Transverse colon (tissue), 4 donors: ENCODE results near the gene NSL1. TPM values are rescaled to one million over a fixed set of nuclear protein-coding genes. Genes with fewer than 3 reads are reported as not detected.
A peak's percentile ranks its signal among the peaks of the same experiment; 100 is the strongest.

ENCODE experiments used
- DNase-seq: peaks from one replicate; pipeline ENCODE4 v3.0.0-alpha.2; 2019
- H3K27ac ChIP-seq, 4 donors: fragments of 200-600 bp; sonication (generic); 2 replicates each; pipeline ENCODE4 v1.5.1; 2016 to 2018; ENCODE audit warnings: inconsistent platforms in 4 of 4
- H3K27me3 ChIP-seq: fragments of 200-600 bp; sonication (generic); 2 replicates; pipeline ENCODE4 v1.5.1; 2017; ENCODE audit warnings: inconsistent platforms
- H3K36me3 ChIP-seq, 4 donors: fragments of 200-600 bp; sonication (generic); 2 replicates each; pipeline ENCODE4 v1.5.1; 2017 to 2019; ENCODE audit warnings: inconsistent platforms in 4 of 4
- H3K4me1 ChIP-seq, 4 donors: fragments of 200-600 bp; sonication (generic); 2 replicates each; pipeline ENCODE4 v1.5.1; 2017 to 2020; ENCODE audit warnings: inconsistent platforms in 4 of 4
- H3K4me3 ChIP-seq, 4 donors: fragments of 200-600 bp; sonication (generic); 1 replicate in 1 of 4; 2 replicates in 3 of 4; pipeline versions ENCODE4 v1.5.1 to v1.6.1; 2017 to 2019; ENCODE audit warnings: inconsistent platforms in 4 of 4
- H3K9me3 ChIP-seq, 2 donors: fragments of 200-600 bp; sonication (generic); 2 replicates each; pipeline ENCODE4 v1.5.1; 2017 to 2019; ENCODE audit warnings: inconsistent platforms in 2 of 2
- EP300 ChIP-seq: sonication (generic); formaldehyde crosslinking; IDR thresholded peaks from one replicate; pipeline ENCODE4 v1.6.1; 2017; ENCODE audit warnings: antibody characterized with exemption, low read depth
- POLR2A ChIP-seq: fragments of 450-650 bp; IDR thresholded peaks from one replicate; pipeline ENCODE4 v1.6.1; 2016; ENCODE audit warnings: antibody characterized with exemption, mild to moderate bottlenecking, moderate library complexity
- POLR2AphosphoS5 ChIP-seq, 3 donors: sonication (generic); formaldehyde crosslinking; IDR thresholded peaks; one replicate each; pipeline ENCODE4 v1.6.1; 2016; ENCODE audit warnings: antibody characterized with exemption in 3 of 3
- WGBS, 2 donors: methylation state at CpG; one replicate each; pipeline ENCODE4 v1.1.5; 2018; ENCODE audit warnings: low coverage in 1 of 2; 5-methylcytosine and 5-hydroxymethylcytosine counted together
- in situ Hi-C, 4 donors: fragments of 200-750 bp; cut with MboI; loops; one replicate each; pipeline versions ENCODE4 v1.15.0 to v1.15.1; 2017; ENCODE audit warnings: low sequenced_read_pairs in 3 of 4, low pct_ligation_motif_present in 1 of 4, low pct_unique_long_range_greater_than_20kb in 1 of 4
- intact Hi-C: fragments of 100-400 bp; cut with DNase I; formaldehyde crosslinking; loops from one replicate; pipeline ENCODE4 v1.15.1; 2023; ENCODE audit warnings: low total_unique reads
- total RNA-seq, 4 donors: library from RNA; depleted of rRNA; stranded (reverse); fragments of >200 nt; gene quantifications; one replicate each; pipeline ENCODE4 v1.1.0, GENCODE V29; 2016
- TF ChIP-seq, protein P1 (sequence below), 5 experiments: fragments of 200-600 bp in 3 of 5; fragments of 450-650 bp in 2 of 5; sonication (generic) in 3 of 5; IDR thresholded peaks; 1 replicate in 2 of 5; 2 replicates in 3 of 5; pipeline ENCODE4 v1.5.1; 2016 to 2017; ENCODE audit warnings: antibody characterized with exemption in 5 of 5, inconsistent platforms in 3 of 5, mild to moderate bottlenecking in 2 of 5, moderate library complexity in 1 of 5

The NSL1 gene
- total RNA-seq, 4 donors from 2014 or later = 4.2 to 33.7 (median 28.4) TPM

DNA sequence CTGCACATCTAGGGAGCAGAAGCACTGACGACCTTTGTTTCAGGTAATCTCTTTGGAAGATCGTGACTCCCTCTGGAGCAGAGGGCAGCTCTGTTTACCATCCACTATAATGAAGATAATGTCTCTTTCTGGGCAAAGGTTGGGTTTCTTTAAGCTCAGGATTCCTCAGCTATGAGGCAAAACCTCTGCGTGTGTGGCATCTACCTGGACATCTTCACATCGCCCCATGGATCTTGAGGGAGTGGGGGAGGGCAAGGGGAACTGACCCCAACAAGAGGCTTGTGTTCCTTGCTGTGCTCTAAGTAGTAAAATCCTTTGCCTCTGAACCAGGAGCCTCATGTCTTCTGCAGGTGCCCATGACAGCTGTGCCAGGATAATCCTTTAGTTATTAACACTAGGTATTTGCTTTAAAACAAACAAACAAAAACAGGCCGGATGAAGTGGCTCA is 36.3 kb upstream of the NSL1 start:
- TF ChIP-seq POLR2AphosphoS5 (IDR thresholded peaks at IDR 0.05) = peak in 1 of 3 donors; percentile 34
- TF ChIP-seq EP300 = no peak
- peak overlapping the region; percentile 45 to 72 (median 62) for H3K27ac ChIP-seq
- 52 to 57% methylated on average over 2 to 5 of the region's 5 CpGs for WGBS, 2 donors
- in situ Hi-C loops (no loop called here), intact Hi-C loops (no loop called here)
- DNase-seq = peak; percentile 35
- no peaks in the 10 kb centered on the region for H3K27me3 ChIP-seq
- peaks cover 12 to 15% of the 10 kb centered on the region in 2 donors for H3K9me3 ChIP-seq
- peaks cover 0 to 24% (median 9%) of the 10 kb centered on the region in 4 donors for H3K4me1 ChIP-seq
- H3K4me3 ChIP-seq = no peak overlapping the region
- H3K36me3 ChIP-seq = no peaks in the 10 kb centered on the region

DNA sequence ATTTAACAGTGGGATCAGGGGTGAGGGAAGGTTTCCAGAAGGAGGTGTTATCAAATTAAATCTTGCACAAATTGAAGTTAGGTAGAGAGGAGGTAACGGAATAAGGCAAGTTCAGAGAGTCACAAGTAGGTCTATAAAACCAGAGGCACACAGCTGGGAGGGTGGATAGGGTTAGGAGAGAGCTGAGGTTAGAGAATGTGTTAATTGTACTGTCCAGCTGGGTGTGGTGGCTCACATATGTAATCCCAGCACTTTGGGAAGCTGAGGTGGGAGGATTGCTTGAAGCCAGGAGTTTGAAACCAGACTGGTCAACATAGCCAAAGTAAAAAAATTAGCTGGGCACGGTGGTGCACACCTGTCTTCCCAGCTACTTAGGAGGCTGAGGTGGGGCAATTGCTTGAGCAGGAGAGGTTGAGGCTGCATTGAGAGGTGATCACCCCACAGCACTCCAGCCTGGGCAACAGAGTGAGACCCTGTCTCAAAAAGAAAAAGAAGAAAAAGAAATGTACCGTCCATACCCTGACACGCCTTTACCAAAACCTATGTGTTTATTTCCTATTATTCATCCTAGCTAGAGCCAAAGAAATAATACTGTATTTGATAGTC is 35.7 kb upstream of the NSL1 start:
- DNase-seq = no peak
- TF ChIP-seq EP300 = no peak
- TF ChIP-seq, protein P1, sequence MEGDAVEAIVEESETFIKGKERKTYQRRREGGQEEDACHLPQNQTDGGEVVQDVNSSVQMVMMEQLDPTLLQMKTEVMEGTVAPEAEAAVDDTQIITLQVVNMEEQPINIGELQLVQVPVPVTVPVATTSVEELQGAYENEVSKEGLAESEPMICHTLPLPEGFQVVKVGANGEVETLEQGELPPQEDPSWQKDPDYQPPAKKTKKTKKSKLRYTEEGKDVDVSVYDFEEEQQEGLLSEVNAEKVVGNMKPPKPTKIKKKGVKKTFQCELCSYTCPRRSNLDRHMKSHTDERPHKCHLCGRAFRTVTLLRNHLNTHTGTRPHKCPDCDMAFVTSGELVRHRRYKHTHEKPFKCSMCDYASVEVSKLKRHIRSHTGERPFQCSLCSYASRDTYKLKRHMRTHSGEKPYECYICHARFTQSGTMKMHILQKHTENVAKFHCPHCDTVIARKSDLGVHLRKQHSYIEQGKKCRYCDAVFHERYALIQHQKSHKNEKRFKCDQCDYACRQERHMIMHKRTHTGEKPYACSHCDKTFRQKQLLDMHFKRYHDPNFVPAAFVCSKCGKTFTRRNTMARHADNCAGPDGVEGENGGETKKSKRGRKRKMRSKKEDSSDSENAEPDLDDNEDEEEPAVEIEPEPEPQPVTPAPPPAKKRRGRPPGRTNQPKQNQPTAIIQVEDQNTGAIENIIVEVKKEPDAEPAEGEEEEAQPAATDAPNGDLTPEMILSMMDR (IDR thresholded peaks at IDR 0.05) = no peak
- Histone ChIP-seq H3K27me3 (no peaks in the 10 kb centered on the region), H3K27ac (peak overlapping the region; percentile 45 to 72 (median 62)), H3K4me3 (no peak overlapping the region), H3K4me1 (peaks cover 0 to 19% (median 8%) of the 10 kb centered on the region in 4 donors), H3K9me3 (peaks cover 12 to 15% of the 10 kb centered on the region in 2 donors), H3K36me3 (no peaks in the 10 kb centered on the region)
- intact Hi-C loops (no loop called here), in situ Hi-C loops (no loop called here)
- 75 to 79% methylated on average over 4 of the region's 4 CpGs for WGBS, 2 donors

DNA sequence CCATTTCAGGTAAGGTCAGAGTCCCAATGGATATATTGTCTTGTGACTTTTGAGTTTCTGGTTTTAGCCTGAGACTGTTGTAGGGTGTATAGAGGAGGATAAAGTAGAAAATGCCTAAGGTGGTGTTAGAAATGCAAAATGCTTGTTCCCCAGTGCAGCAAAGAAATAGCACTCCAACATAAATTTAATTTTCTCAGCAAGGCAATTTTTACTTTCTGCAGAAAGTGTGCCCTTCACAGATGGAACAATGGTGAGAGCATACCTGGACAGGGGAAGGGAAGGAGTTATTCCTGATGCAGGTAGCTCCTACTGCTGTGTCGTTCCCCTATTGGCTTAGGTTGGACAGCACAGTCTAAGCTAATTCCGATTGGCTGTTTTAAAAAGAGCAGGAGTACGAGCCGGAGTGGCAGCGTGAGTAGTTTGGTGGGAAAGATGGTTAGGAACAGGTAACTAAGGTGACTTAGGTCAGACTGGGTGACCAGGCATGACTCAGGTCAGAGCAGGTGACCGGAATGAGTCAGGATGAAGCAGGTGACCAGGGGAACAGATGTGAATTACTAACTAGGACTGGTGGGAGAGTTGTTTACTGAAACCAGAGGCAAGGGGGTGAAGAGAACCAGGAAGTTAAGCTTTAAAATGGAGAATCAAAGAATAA is 34.3 kb upstream of the NSL1 start:
- no peak overlapping the region for H3K27ac ChIP-seq
- 93 to 94% methylated on average over 6 of the region's 6 CpGs for WGBS, 2 donors
- no peak for DNase-seq
- in situ Hi-C loops (no loop called here), intact Hi-C loops (no loop called here)
- H3K36me3 ChIP-seq = no peaks in the 10 kb centered on the region
- no peak for TF ChIP-seq POLR2AphosphoS5 (IDR thresholded peaks at IDR 0.05)
- TF ChIP-seq, protein P1 (IDR thresholded peaks at IDR 0.05) = no peak
- no peak for TF ChIP-seq POLR2A
- TF ChIP-seq EP300 = no peak
- no peaks in the 10 kb centered on the region for H3K27me3 ChIP-seq
- H3K4me1 ChIP-seq = peaks cover 0 to 19% (median 8%) of the 10 kb centered on the region in 4 donors
- H3K9me3 ChIP-seq = peaks cover 12 to 15% of the 10 kb centered on the region in 2 donors
- no peak overlapping the region for H3K4me3 ChIP-seq

DNA sequence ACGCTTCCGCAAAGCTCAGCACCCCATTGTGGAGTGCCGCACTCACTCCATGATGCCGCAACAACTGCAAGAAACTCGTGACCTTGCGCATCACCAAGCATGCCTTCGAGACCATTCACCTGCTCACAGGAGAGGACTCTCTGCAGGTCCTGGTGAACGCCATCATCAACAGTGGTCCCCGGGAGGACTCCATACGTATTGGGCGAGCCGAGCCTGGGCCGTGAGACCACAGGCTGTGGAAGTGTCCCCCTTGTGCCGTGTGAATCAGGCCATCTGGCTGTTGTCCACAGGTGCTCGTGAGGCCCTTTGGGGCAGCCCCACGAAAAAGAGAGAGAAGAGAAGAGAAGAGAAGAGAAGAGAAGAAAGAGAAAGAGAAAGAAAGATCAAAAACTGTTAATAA is 32.6 kb upstream of the NSL1 start:
- H3K36me3 ChIP-seq = no peaks in the 10 kb centered on the region
- H3K4me3 ChIP-seq = no peak overlapping the region
- intact Hi-C loops (no loop called here), in situ Hi-C loops (loop anchor here in 3 of 4 donors (25.0 kb wide), 1 partner anchor 163 kb away; no protein-coding TSS in a partner anchor)
- DNase-seq = no peak
- no peaks in the 10 kb centered on the region for H3K27me3 ChIP-seq
- no peak overlapping the region for H3K27ac ChIP-seq
- peaks cover 12 to 15% of the 10 kb centered on the region in 2 donors for H3K9me3 ChIP-seq
- 97 to 98% methylated on average over 8 to 16 of the region's 16 CpGs for WGBS, 2 donors
- peaks cover 0 to 18% (median 8%) of the 10 kb centered on the region in 4 donors for H3K4me1 ChIP-seq
- TF ChIP-seq POLR2A (no peak), EP300 (no peak), POLR2AphosphoS5 (IDR thresholded peaks at IDR 0.05) (no peak)
- TF ChIP-seq, protein P1 (IDR thresholded peaks at IDR 0.05) = no peak
